ENCODE data around the gene FAM217B.
A peak's percentile ranks its signal among the peaks of the same experiment; 100 is the strongest.

FAM217B gene, protein sequence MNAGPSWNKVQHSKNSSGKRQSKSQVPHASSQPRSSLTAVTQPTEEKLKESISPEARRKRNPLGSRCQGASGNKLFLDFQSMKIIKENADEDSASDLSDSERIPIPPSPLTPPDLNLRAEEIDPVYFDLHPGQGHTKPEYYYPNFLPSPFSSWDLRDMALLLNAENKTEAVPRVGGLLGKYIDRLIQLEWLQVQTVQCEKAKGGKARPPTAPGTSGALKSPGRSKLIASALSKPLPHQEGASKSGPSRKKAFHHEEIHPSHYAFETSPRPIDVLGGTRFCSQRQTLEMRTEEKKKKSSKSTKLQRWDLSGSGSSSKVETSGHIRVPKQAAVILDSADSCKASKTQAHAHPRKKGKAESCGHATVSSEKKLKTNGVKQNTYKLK

DNA sequence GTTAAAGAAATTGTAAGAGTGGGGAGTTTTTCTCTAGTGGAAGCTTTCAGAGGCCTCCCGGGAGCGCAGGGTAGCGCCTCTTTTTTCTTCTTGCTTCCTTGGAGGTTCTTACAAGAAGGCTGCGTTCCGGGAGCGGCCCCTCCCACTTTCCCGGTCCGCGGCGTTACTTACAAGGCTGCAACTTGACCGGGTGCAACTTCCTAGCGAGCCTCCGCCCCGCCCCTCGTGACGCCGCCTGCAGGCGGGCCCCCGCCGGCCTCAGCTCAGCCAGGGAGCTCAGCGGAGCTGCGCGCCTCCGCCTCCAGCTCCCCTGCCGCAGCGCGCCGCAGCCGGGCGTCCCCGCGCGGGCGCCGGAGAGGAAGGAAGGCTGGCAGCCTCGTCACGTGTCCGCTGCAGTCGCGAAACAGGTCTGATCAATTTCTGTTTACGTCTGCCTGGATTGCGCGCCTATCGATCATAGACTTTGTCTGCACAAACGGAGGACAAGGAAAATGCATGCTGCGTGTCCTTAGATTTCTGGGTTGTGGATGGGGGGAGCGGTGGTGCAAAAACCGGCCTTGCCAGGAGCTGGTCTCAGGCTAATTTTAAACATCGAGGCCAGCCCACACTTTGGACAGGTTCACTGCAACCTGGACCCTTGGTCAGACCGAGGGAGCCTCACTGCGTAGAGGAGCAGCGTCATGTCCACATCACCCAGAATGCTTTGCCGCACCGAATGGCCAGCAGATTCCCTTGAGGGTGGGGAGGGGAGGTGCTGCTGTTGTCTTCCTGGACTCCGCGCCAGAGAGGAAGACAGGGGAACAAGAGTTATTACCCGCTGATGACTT lies at the start of gene FAM217B, which contains the start of gene PPP1R3D:
Gene FAM217B, plus strand, starts transcription at position 261 of the 827 bp plus-strand sequence. CDS start 3,555 bp downstream, outside the sequence.
Gene PPP1R3D, minus strand, starts transcription at position 177 of the 827 bp plus-strand sequence. CDS start 374 bp downstream, outside the sequence.
- TF ChIP-seq, protein P1, sequence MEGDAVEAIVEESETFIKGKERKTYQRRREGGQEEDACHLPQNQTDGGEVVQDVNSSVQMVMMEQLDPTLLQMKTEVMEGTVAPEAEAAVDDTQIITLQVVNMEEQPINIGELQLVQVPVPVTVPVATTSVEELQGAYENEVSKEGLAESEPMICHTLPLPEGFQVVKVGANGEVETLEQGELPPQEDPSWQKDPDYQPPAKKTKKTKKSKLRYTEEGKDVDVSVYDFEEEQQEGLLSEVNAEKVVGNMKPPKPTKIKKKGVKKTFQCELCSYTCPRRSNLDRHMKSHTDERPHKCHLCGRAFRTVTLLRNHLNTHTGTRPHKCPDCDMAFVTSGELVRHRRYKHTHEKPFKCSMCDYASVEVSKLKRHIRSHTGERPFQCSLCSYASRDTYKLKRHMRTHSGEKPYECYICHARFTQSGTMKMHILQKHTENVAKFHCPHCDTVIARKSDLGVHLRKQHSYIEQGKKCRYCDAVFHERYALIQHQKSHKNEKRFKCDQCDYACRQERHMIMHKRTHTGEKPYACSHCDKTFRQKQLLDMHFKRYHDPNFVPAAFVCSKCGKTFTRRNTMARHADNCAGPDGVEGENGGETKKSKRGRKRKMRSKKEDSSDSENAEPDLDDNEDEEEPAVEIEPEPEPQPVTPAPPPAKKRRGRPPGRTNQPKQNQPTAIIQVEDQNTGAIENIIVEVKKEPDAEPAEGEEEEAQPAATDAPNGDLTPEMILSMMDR (IDR thresholded peaks at IDR 0.05; ENCODE audit: low read length) = no peak
- TF ChIP-seq EZH2 (optimal IDR thresholded peaks at IDR 0.05; ENCODE audit: low read depth, low read length) (no peak), EZH2phosphoT487 (IDR thresholded peaks at IDR 0.05; ENCODE audit: low read length) (no peak)
- no peaks in the 10 kb centered on the region for H3K9me3 ChIP-seq (replicated peaks; ENCODE audit: insufficient read depth, low read length)
- no peaks in the 10 kb centered on the region for H3K9me2 ChIP-seq (replicated peaks; ENCODE audit: insufficient read depth, low read length)
- peak within 1 kb of the TSS; percentile 90 for H3K9ac ChIP-seq (ENCODE audit: low read length)
- DNase-seq = peak; percentile 94
- peak within 1 kb of the TSS; percentile 81 for H3K4me3 ChIP-seq (ENCODE audit: low read length)
- H3K27me3 ChIP-seq (replicated peaks; ENCODE audit: insufficient read depth, low read length) = no peaks in the 10 kb centered on the region
- H3K79me2 ChIP-seq (ENCODE audit: low read length) = peaks cover 19% of the 10 kb centered on the region; the same call in 1 of the 2 replicates
- H3K4me1 ChIP-seq (ENCODE audit: low read length) = 0 out of 2 replicates have a peak, but pooled peaks cover 8% of the 10 kb centered on the region
- H4K20me1 ChIP-seq (ENCODE audit: insufficient read depth, low read length) = no peaks in the 10 kb centered on the region
- H3F3A ChIP-seq (ENCODE audit: insufficient read depth, low read length) = peaks cover 9% of the 10 kb centered on the region; the same call in 1 of the 2 replicates
- H3K4me2 ChIP-seq (ENCODE audit: low read depth, low read length) = peak within 1 kb of the TSS; percentile 98
- peak within 1 kb of the TSS; percentile 96 for H2AFZ ChIP-seq (ENCODE audit: low read length)
- H3K36me3 ChIP-seq (replicated peaks; ENCODE audit: insufficient read depth, low read length) = peaks cover 5% of the 10 kb centered on the region
- H3K27ac ChIP-seq (ENCODE audit: low read length) = peak within 1 kb of the TSS; percentile 89

DNA sequence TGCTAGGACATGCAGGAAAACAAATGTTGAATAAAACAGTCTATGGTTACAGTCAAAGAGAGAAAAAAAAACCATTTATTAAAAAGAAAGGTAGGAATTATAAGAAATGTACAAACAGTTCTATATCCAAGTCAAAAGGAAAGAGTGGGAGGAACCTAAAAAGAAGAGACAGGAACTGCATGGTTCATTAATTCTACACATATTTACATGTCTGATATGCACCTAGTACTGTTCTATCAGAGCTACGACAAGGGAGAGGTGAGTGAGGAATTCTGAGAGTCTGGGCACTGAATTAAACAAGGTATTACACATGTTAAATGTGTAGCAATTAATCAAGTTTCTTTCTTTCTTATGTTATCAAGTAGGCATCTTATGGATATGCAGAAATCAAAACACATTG lies 48.6 kb upstream of the FAM217B start:
- DNase-seq = no peak
- Histone ChIP-seq H3K9me3 (replicated peaks; ENCODE audit: insufficient read depth, low read length) (no peaks in the 10 kb centered on the region), H3K79me2 (ENCODE audit: low read length) (no peaks in the 10 kb centered on the region), H3F3A (ENCODE audit: insufficient read depth, low read length) (no peaks in the 10 kb centered on the region), H3K9me2 (replicated peaks; ENCODE audit: insufficient read depth, low read length) (no peaks in the 10 kb centered on the region), H3K4me3 (ENCODE audit: low read length) (no peak overlapping the region), H2AFZ (ENCODE audit: low read length) (no peak overlapping the region), H3K9ac (ENCODE audit: low read length) (no peak overlapping the region), H4K20me1 (ENCODE audit: insufficient read depth, low read length) (no peaks in the 10 kb centered on the region), H3K4me2 (ENCODE audit: low read depth, low read length) (no peak overlapping the region), H3K27ac (ENCODE audit: low read length) (no peak overlapping the region), H3K36me3 (replicated peaks; ENCODE audit: insufficient read depth, low read length) (no peaks in the 10 kb centered on the region), H3K27me3 (replicated peaks; ENCODE audit: insufficient read depth, low read length) (no peaks in the 10 kb centered on the region), H3K4me1 (ENCODE audit: low read length) (no peaks in the 10 kb centered on the region)
- TF ChIP-seq EZH2phosphoT487 (IDR thresholded peaks at IDR 0.05; ENCODE audit: low read length) (no peak), EZH2 (optimal IDR thresholded peaks at IDR 0.05; ENCODE audit: low read depth, low read length) (no peak)
- TF ChIP-seq, protein P1 (IDR thresholded peaks at IDR 0.05; ENCODE audit: low read length) = no peak

DNA sequence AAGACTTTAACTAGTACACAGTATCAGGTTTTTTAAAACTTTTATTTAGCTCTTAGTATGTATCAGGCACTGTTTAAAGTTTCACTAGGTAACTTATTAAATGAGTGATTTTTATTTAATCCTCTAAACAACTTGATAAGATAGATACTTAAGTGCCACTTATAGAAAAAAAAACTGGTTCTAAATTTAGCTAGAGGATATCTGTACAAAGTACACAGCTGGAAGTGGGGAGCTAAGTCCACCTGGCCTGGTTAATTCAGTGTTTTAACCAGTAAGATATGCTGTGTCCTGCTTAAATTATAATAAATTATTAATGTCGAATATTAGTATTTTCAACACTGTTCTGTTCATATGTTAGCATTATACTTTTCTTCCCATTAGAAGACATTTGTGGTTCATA lies 44.3 kb upstream of the FAM217B start:
- Histone ChIP-seq H3K4me3 (ENCODE audit: low read length) (no peak overlapping the region), H3K27me3 (replicated peaks; ENCODE audit: insufficient read depth, low read length) (no peaks in the 10 kb centered on the region), H2AFZ (ENCODE audit: low read length) (no peak overlapping the region), H3K9me3 (replicated peaks; ENCODE audit: insufficient read depth, low read length) (no peaks in the 10 kb centered on the region), H3K36me3 (replicated peaks; ENCODE audit: insufficient read depth, low read length) (no peaks in the 10 kb centered on the region), H3K79me2 (ENCODE audit: low read length) (no peaks in the 10 kb centered on the region), H3K27ac (ENCODE audit: low read length) (no peak overlapping the region), H3K4me2 (ENCODE audit: low read depth, low read length) (no peak overlapping the region), H3K4me1 (ENCODE audit: low read length) (no peaks in the 10 kb centered on the region), H3F3A (ENCODE audit: insufficient read depth, low read length) (no peaks in the 10 kb centered on the region), H4K20me1 (ENCODE audit: insufficient read depth, low read length) (no peaks in the 10 kb centered on the region), H3K9me2 (replicated peaks; ENCODE audit: insufficient read depth, low read length) (no peaks in the 10 kb centered on the region), H3K9ac (ENCODE audit: low read length) (no peak overlapping the region)
- DNase-seq = no peak
- TF ChIP-seq EZH2 (optimal IDR thresholded peaks at IDR 0.05; ENCODE audit: low read depth, low read length) = no peak
- no peak for TF ChIP-seq EZH2phosphoT487 (IDR thresholded peaks at IDR 0.05; ENCODE audit: low read length)
- TF ChIP-seq, protein P1 (IDR thresholded peaks at IDR 0.05; ENCODE audit: low read length) = no peak

All from MM.1S (cell line).